Sigmoid colon (tissue), 7 donors: ENCODE results near the gene BIRC2. TPM values are rescaled to one million over a fixed set of nuclear protein-coding genes. Genes with fewer than 3 reads are reported as not detected.

Experiments used
- DNase-seq: peaks from one replicate; pipeline ENCODE4 v3.0.0-alpha.2; 2019
- H3K27ac ChIP-seq, 4 donors: fragments of 200-600 bp; sonication (generic); one replicate each; pipeline ENCODE4 v1.5.1; 2016 to 2019; ENCODE audit warnings: mild to moderate bottlenecking in 1 of 4
- H3K27me3 ChIP-seq, 3 donors: fragments of 200-600 bp; sonication (generic); one replicate each; pipeline ENCODE4 v1.5.1; 2019; ENCODE audit warnings: mild to moderate bottlenecking in 1 of 3
- H3K36me3 ChIP-seq, 4 donors: fragments of 200-600 bp; sonication (generic); one replicate each; pipeline ENCODE4 v1.5.1; 2016 to 2019
- H3K4me1 ChIP-seq, 4 donors: fragments of 200-600 bp; sonication (generic); one replicate each; pipeline ENCODE4 v1.5.1; 2017 to 2019
- H3K4me3 ChIP-seq, 4 donors: fragments of 200-600 bp; sonication (generic); one replicate each; pipeline ENCODE4 v1.5.1; 2017 to 2019; ENCODE audit warnings: mild to moderate bottlenecking in 2 of 4, moderate library complexity in 1 of 4
- H3K9me3 ChIP-seq, 4 donors: fragments of 200-600 bp in 3 of 4; sonication (generic) in 3 of 4; one replicate each; pipeline versions ENCODE4 v1.5.1 to v1.6.1; 2013 to 2019
- EP300 ChIP-seq, 4 donors: sonication (generic); formaldehyde crosslinking; IDR thresholded peaks; one replicate each; pipeline ENCODE4 v1.6.1; 2017; ENCODE audit warnings: antibody characterized with exemption in 4 of 4
- POLR2A ChIP-seq, 2 donors: fragments of 450-650 bp; IDR thresholded peaks; one replicate each; pipeline ENCODE4 v1.6.1; 2016; ENCODE audit warnings: antibody characterized with exemption in 2 of 2, mild to moderate bottlenecking in 2 of 2, moderate library complexity in 2 of 2
- POLR2AphosphoS5 ChIP-seq, 4 donors: sonication (generic); formaldehyde crosslinking; IDR thresholded peaks; one replicate each; pipeline ENCODE4 v1.6.1; 2017; ENCODE audit warnings: antibody characterized with exemption in 4 of 4
- WGBS, 2 donors: extraction: QIAGEN DNeasy Blood & Tissue Kit; methylation state at CpG; one replicate each; pipeline ENCODE4 v1.1.7; 2013; 5-methylcytosine and 5-hydroxymethylcytosine counted together
- intact Hi-C: fragments of 100-400 bp; cut with DNase I; formaldehyde crosslinking; loops from one replicate; pipeline ENCODE4 v1.15.1; 2023
- polyA plus RNA-seq, 3 donors: library from polyadenylated mRNA; stranded (reverse); fragments of 200-250 nt; gene quantifications; one replicate each; pipeline ENCODE4 v1.2.3, GENCODE V29; 2013
- total RNA-seq, 4 donors: library from RNA; depleted of rRNA; stranded (reverse); fragments of >200 nt; gene quantifications; one replicate each; pipeline ENCODE4 v1.1.0, GENCODE V29; 2016
- TF ChIP-seq, protein P1 (sequence below), 4 experiments: fragments of 450-650 bp in 3 of 4; fragments of 200-600 bp in 1 of 4; IDR thresholded peaks; one replicate each; pipeline ENCODE4 v1.5.1; 2016 to 2019; ENCODE audit warnings: antibody characterized with exemption in 4 of 4, mild to moderate bottlenecking in 3 of 4, moderate library complexity in 2 of 4
- donor health status: healthy with polysubstance abuse.
- donor health status: Bipolar disorder and iron deficiency.
- donor health status: healthy.

The BIRC2 gene
- total and polyA plus RNA-seq, 7 donors, result 24.7 to 56.0 (median 41.4) TPM

DNA sequence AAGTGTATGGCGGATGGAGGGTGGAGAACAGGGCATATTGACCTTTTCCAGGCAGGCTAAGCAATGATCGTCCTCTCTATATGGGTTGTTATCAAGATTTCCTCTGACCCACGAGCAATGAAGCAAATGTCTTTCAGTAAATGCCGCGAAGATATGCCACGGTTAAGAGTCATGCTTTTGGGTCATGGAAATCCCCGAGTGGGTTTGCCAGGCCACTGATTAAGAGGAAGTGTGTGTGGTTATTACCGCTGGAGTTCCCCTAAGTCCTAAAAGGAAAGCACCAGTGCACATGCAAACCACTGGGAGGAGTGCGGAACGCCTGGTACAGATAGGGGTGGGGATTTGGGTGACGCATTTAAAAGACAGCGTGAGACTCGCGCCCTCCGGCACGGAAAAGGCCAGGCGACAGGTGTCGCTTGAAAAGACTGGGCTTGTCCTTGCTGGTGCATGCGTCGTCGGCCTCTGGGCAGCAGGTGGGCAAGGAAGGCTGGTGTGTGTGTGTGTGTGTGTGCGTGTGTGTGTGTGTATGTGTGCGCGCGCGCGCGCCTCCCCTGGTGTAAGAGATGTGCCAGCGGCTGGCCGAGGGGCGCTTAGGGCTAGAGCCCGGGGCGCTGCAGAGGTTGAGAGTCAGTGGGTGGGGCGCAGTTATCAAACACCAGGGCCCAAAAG lies 29.8 kb upstream of the BIRC2 start, which contains the start of gene BIRC3:
TSS of gene BIRC3 (plus strand) at position 386 of the 669 bp plus-strand sequence. CDS start 7,026 bp downstream, outside the sequence.
- Histone ChIP-seq H3K4me3 (peak within 1 kb of the TSS; percentile 56 to 73 (median 64)), H3K9me3 (no peaks in the 10 kb centered on the region), H3K27ac (peak within 1 kb of the TSS; percentile 78 to 85 (median 83)), H3K4me1 (peaks cover 0 to 61% (median 31%) of the 10 kb centered on the region in 4 donors), H3K27me3 (no peaks in the 10 kb centered on the region), H3K36me3 (no peaks in the 10 kb centered on the region)
- peak; percentile 92 for DNase-seq
- TF ChIP-seq EP300 (IDR thresholded peaks at IDR 0.05) (peak in 1 of 4 donors; percentile 76), POLR2A (IDR thresholded peaks at IDR 0.05) (peak; percentile 8 to 68), POLR2AphosphoS5 (IDR thresholded peaks at IDR 0.05) (peak; percentile 63 to 85 (median 78))
- TF ChIP-seq, protein P1, sequence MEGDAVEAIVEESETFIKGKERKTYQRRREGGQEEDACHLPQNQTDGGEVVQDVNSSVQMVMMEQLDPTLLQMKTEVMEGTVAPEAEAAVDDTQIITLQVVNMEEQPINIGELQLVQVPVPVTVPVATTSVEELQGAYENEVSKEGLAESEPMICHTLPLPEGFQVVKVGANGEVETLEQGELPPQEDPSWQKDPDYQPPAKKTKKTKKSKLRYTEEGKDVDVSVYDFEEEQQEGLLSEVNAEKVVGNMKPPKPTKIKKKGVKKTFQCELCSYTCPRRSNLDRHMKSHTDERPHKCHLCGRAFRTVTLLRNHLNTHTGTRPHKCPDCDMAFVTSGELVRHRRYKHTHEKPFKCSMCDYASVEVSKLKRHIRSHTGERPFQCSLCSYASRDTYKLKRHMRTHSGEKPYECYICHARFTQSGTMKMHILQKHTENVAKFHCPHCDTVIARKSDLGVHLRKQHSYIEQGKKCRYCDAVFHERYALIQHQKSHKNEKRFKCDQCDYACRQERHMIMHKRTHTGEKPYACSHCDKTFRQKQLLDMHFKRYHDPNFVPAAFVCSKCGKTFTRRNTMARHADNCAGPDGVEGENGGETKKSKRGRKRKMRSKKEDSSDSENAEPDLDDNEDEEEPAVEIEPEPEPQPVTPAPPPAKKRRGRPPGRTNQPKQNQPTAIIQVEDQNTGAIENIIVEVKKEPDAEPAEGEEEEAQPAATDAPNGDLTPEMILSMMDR (IDR thresholded peaks at IDR 0.05), result peak; percentile 38 to 73 (median 69)
- WGBS, 2 donors, result 1% methylated on average over 34 of the region's 34 CpGs
- intact Hi-C loops, result loop anchor here (2.0 kb wide), 1 partner anchor 30 kb away; the partner anchor contains the start of gene BIRC2

DNA sequence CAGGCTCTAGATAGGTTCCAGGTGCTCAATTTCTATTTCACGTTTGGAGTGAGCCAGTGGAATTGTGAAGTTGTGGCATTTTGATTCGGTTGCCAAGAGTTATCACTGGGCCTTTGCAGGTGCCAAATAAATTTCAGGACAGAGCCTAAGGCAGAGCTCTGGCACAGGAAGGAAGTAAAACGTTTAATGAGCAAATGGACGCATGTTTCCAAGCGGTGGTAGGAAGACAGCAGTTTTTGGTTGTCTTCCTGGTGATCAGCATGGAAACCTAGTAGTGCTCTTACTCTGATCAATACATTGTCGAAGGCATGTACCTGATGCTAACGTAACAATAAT lies 29.3 kb upstream of the BIRC2 start:
- intact Hi-C loops, result loop anchor here (2.0 kb wide), 1 partner anchor 29 kb away; the partner anchor contains the start of gene BIRC2
- H3K36me3 ChIP-seq, result no peaks in the 10 kb centered on the region
- TF ChIP-seq, protein P1 (IDR thresholded peaks at IDR 0.05), result no peak
- TF ChIP-seq POLR2AphosphoS5 (IDR thresholded peaks at IDR 0.05) (no peak), POLR2A (IDR thresholded peaks at IDR 0.05) (no peak), EP300 (IDR thresholded peaks at IDR 0.05) (no peak)
- H3K9me3 ChIP-seq, result no peaks in the 10 kb centered on the region
- peak overlapping the region; percentile 56 to 73 (median 64) for H3K4me3 ChIP-seq
- 18 to 24% methylated on average over 7 of the region's 7 CpGs for WGBS, 2 donors
- peak overlapping the region; percentile 78 to 85 (median 83) for H3K27ac ChIP-seq
- H3K4me1 ChIP-seq, result peaks cover 0 to 57% (median 29%) of the 10 kb centered on the region in 4 donors
- no peaks in the 10 kb centered on the region for H3K27me3 ChIP-seq
- no peak for DNase-seq

DNA sequence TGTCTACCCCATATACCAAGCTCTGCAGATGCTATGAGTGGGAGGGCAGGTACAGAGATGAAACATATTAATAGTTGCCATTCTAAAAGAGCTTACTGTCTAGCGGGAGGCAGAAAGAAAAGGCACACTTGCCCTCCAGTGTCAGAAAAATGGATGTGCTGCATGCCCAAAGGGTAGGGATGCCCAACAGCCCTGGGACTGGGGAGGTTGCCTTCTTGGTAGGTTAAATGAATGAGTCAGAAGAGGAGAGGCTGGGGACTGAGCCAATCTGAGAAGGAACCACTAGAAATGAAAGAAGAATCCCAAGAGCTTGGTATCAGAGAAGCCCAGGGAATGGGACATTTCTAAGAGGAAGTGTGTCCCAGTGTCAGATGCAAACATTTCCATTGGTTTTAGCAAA lies 28.5 kb upstream of the BIRC2 start:
- H3K27me3 ChIP-seq, result no peaks in the 10 kb centered on the region
- H3K4me3 ChIP-seq, result peak overlapping the region in 3 of 4 donors; percentile 56 to 73 (median 70)
- WGBS, 2 donors, result 59 to 92% methylated on average over 1 of the region's 1 CpG
- H3K9me3 ChIP-seq, result no peaks in the 10 kb centered on the region
- H3K27ac ChIP-seq, result peak overlapping the region; percentile 78 to 85 (median 83)
- no peak for DNase-seq
- peaks cover 0 to 50% (median 26%) of the 10 kb centered on the region in 4 donors for H3K4me1 ChIP-seq
- intact Hi-C loops, result no loop called here
- TF ChIP-seq POLR2AphosphoS5 (IDR thresholded peaks at IDR 0.05) (peak in 1 of 4 donors; percentile 20), EP300 (IDR thresholded peaks at IDR 0.05) (no peak)
- no peaks in the 10 kb centered on the region for H3K36me3 ChIP-seq

DNA sequence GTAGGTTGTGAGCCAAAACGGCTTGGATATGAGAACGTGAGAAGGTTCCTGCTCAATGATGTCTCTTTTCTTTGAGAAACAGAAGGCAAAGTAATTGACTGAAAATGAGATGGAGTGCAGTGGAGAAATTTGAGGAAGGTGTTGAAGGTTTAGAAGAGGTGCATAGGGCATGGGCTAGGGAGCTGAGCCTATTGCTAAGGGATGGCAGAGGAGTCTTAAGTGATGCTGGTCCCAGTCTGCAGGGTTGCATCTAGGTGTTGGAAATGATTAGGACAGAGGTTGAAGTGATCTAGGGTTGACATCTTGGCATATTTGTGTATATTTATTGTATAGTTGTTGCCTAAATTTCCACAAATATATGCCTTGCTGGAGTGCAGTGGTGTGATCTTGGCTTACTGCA lies 27.5 kb upstream of the BIRC2 start:
- H3K27ac ChIP-seq, result peak overlapping the region; percentile 70 to 85 (median 80)

DNA sequence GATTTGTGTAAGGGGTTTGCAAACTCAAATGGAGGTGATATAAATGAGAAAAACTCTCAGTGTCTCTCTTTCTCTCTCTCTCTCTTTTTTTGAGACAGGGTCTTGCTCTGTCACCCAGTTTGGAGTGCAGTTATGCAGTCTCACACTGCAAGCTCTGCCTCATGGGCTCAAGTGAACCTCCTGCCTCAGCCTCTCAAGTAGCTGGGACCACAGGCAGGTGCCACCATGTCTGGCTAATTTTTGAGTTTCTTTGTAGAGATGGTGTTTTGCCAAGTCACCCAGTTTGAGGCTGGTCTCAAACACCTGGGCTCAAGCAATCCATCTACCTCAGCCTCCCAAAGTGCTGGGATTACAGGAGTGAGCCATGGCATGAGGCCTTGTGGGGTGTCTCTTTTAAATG lies 26.8 kb upstream of the BIRC2 start:
- Histone ChIP-seq H3K4me1 (peaks cover 0 to 44% (median 23%) of the 10 kb centered on the region in 4 donors), H3K27ac (peak overlapping the region; percentile 70 to 85 (median 80))
- intact Hi-C loops, result no loop called here

More for the DNA sequence above, 27.5 kb upstream of the BIRC2 start:
- TF ChIP-seq, protein P1 (IDR thresholded peaks at IDR 0.05), result no peak
- no peak for TF ChIP-seq POLR2A (IDR thresholded peaks at IDR 0.05)
- no peak for TF ChIP-seq EP300 (IDR thresholded peaks at IDR 0.05)
- TF ChIP-seq POLR2AphosphoS5 (IDR thresholded peaks at IDR 0.05), result no peak
- WGBS, 2 donors, result 70 to 85% methylated on average over 2 of the region's 2 CpGs
- no peaks in the 10 kb centered on the region for H3K27me3 ChIP-seq
- H3K4me3 ChIP-seq, result no peak overlapping the region
- no peaks in the 10 kb centered on the region for H3K9me3 ChIP-seq
- intact Hi-C loops, result no loop called here
- DNase-seq, result no peak
- peaks cover 0 to 44% (median 23%) of the 10 kb centered on the region in 4 donors for H3K4me1 ChIP-seq
- no peaks in the 10 kb centered on the region for H3K36me3 ChIP-seq

More for the DNA sequence above, 26.8 kb upstream of the BIRC2 start:
- Histone ChIP-seq H3K27me3 (no peaks in the 10 kb centered on the region), H3K4me3 (peak overlapping the region in 2 of 4 donors; percentile 1 to 3), H3K9me3 (no peaks in the 10 kb centered on the region), H3K36me3 (no peaks in the 10 kb centered on the region)
- DNase-seq, result no peak
- TF ChIP-seq, protein P1 (IDR thresholded peaks at IDR 0.05), result no peak
- TF ChIP-seq EP300 (IDR thresholded peaks at IDR 0.05) (no peak), POLR2A (IDR thresholded peaks at IDR 0.05) (no peak), POLR2AphosphoS5 (IDR thresholded peaks at IDR 0.05) (no peak)
